ENCODE measurements around the gene TP73. TPM values are rescaled to one million over a fixed set of nuclear protein-coding genes. Genes with fewer than 3 reads are reported as not detected.

The TP73 gene
- total RNA-seq, 1 experiment from 2014 or later: 19.2 TPM

DNA sequence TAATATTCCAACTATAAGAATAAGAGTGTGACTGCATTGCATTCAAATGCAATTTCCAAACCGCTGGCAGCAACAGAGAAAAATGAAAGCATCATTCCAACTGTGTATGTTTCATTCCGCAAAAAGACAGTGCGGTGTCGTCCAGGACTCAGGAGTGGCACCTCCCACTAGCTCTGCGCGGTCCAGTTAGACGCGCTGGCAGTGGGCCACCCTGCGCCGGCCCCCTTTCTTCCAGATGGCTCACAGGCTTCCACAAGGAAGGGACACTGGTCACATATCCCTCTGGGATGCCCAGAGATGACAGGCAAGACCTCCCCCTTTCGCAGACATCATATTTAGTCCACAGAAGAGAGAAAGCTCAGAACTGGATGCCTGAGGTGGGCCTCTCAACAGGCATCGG lies 14.3 kb upstream of the TP73 start:
- BruUV-seq (replicated peaks): no TSS peak
- Histone ChIP-seq H3K9me3 (ENCODE audit: control insufficient read depth in 1 of 2, insufficient read depth in 1 of 2, low read depth in 1 of 2, low read length in 2 of 2) (no peaks in the 10 kb centered on the region), H2AFZ (ENCODE audit: low read depth, low read length, poor library complexity, severe bottlenecking) (no peak overlapping the region), H4K20me1 (ENCODE audit: insufficient read depth) (no peaks in the 10 kb centered on the region), H3K4me2 (ENCODE audit: low read length) (no peak overlapping the region), H3K27me3 (ENCODE audit: insufficient read depth, low read length) (no peaks in the 10 kb centered on the region), H3K9me2 (ENCODE audit: insufficient read depth) (no peaks in the 10 kb centered on the region), H3K27ac (ENCODE audit: low read depth, low read length) (no peak overlapping the region), H3K36me3 (ENCODE audit: control insufficient read depth in 1 of 2, insufficient read depth in 2 of 2, low read length in 2 of 2) (peaks cover 14 to 41% of the 10 kb centered on the region in 2 experiments; a peak in 3 of 4 replicates), H3K4me3 (replicated peaks in 1 of 2; ENCODE audit: low read depth in 1 of 2, low read length in 2 of 2) (no peak overlapping the region), H3K9ac (ENCODE audit: low read length) (no peak overlapping the region), H3K4me1 (ENCODE audit: control insufficient read depth in 1 of 2, insufficient read depth in 2 of 2, low read length in 2 of 2) (no peaks in the 10 kb centered on the region), H3K79me2 (ENCODE audit: insufficient read depth, low read length) (peaks cover 3% of the 10 kb centered on the region; the same call in 1 of the 2 replicates)
- ChIA-PET CTCF (no interaction called here), RAD21 (ENCODE audit: low non-redundant PET in 1 of 2, low total read pairs in 2 of 2, uncharacterized antibody in 2 of 2, unreplicated experiment in 2 of 2) (no interaction called here), POLR2A (no interaction called here)
- ATAC-seq (no peak), DNase-seq (ENCODE audit: low read depth, low spot score) (no peak)
- TF ChIP-seq CEBPB (IDR thresholded peaks at IDR 0.05; ENCODE audit: low read depth) (no peak), JUND (IDR thresholded peaks at IDR 0.05) (no peak), ELF1 (IDR thresholded peaks at IDR 0.05; ENCODE audit: borderline replicate concordance, low read depth) (no peak), EZH2 (IDR thresholded peaks at IDR 0.05) (no peak), FOSL1 (IDR thresholded peaks at IDR 0.05; ENCODE audit: low read depth) (no peak), RAD21 (IDR thresholded peaks at IDR 0.05; ENCODE audit: low read depth) (no peak), TCF7L2 (IDR thresholded peaks at IDR 0.05; ENCODE audit: borderline replicate concordance, extremely low read depth, insufficient read depth, insufficient read length) (no peak), ZNF274 (IDR thresholded peaks at IDR 0.05; ENCODE audit: low read depth, low read length) (no peak), SIN3A (IDR thresholded peaks at IDR 0.05; ENCODE audit: low read depth) (no peak)
- intact Hi-C loops (cut with micrococcal nuclease): no loop called here

DNA sequence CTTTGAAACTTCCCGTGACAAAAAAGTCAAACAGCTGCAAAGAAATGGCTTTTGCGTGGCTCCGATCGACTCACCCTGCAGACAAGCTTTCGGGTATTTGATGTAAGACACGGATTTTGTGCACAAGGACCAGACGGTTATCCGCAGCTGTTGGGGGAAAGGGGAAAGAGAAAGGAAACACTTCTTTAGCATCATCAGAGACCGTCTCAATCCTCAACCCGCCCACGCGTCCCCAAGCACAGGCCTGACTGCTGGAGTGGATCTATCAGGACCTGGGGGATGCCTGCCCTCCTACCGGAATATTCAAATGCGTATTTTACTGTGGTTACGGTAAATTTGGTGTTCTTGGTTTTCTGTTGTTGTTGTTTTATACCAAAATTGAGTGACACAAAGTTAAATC lies 13.6 kb upstream of the TP73 start:
- H2AFZ ChIP-seq (ENCODE audit: low read depth, low read length, poor library complexity, severe bottlenecking): no peak overlapping the region
- no peaks in the 10 kb centered on the region for H3K4me1 ChIP-seq (ENCODE audit: control insufficient read depth in 1 of 2, insufficient read depth in 2 of 2, low read length in 2 of 2)
- no peaks in the 10 kb centered on the region for H3K9me3 ChIP-seq (ENCODE audit: control insufficient read depth in 1 of 2, insufficient read depth in 1 of 2, low read depth in 1 of 2, low read length in 2 of 2)
- H3K79me2 ChIP-seq (ENCODE audit: insufficient read depth, low read length): peaks cover 3% of the 10 kb centered on the region; the same call in 1 of the 2 replicates
- POLR2A ChIA-PET: no interaction called here
- H3K4me3 ChIP-seq (replicated peaks in 1 of 2; ENCODE audit: low read depth in 1 of 2, low read length in 2 of 2): no peak overlapping the region
- CTCF ChIA-PET: no interaction called here
- no peak for ATAC-seq
- H4K20me1 ChIP-seq (ENCODE audit: insufficient read depth): no peaks in the 10 kb centered on the region
- BruUV-seq (replicated peaks): no TSS peak
- intact Hi-C loops (cut with micrococcal nuclease): no loop called here
- no peak overlapping the region for H3K9ac ChIP-seq (ENCODE audit: low read length)
- peaks cover 14 to 41% of the 10 kb centered on the region in 2 experiments; a peak in 3 of 4 replicates for H3K36me3 ChIP-seq (ENCODE audit: control insufficient read depth in 1 of 2, insufficient read depth in 2 of 2, low read length in 2 of 2)
- TF ChIP-seq, protein P1, sequence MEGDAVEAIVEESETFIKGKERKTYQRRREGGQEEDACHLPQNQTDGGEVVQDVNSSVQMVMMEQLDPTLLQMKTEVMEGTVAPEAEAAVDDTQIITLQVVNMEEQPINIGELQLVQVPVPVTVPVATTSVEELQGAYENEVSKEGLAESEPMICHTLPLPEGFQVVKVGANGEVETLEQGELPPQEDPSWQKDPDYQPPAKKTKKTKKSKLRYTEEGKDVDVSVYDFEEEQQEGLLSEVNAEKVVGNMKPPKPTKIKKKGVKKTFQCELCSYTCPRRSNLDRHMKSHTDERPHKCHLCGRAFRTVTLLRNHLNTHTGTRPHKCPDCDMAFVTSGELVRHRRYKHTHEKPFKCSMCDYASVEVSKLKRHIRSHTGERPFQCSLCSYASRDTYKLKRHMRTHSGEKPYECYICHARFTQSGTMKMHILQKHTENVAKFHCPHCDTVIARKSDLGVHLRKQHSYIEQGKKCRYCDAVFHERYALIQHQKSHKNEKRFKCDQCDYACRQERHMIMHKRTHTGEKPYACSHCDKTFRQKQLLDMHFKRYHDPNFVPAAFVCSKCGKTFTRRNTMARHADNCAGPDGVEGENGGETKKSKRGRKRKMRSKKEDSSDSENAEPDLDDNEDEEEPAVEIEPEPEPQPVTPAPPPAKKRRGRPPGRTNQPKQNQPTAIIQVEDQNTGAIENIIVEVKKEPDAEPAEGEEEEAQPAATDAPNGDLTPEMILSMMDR (IDR thresholded peaks at IDR 0.05 in 2 of 3, conservative IDR thresholded peaks at IDR 0.05 in 1 of 3; ENCODE audit: borderline replicate concordance in 1 of 3, insufficient read depth in 1 of 3, low read depth in 2 of 3, low read length in 2 of 3): no peak
- TF ChIP-seq, protein P2, sequence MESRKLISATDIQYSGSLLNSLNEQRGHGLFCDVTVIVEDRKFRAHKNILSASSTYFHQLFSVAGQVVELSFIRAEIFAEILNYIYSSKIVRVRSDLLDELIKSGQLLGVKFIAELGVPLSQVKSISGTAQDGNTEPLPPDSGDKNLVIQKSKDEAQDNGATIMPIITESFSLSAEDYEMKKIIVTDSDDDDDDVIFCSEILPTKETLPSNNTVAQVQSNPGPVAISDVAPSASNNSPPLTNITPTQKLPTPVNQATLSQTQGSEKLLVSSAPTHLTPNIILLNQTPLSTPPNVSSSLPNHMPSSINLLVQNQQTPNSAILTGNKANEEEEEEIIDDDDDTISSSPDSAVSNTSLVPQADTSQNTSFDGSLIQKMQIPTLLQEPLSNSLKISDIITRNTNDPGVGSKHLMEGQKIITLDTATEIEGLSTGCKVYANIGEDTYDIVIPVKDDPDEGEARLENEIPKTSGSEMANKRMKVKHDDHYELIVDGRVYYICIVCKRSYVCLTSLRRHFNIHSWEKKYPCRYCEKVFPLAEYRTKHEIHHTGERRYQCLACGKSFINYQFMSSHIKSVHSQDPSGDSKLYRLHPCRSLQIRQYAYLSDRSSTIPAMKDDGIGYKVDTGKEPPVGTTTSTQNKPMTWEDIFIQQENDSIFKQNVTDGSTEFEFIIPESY (IDR thresholded peaks at IDR 0.05; ENCODE audit: extremely low read depth, insufficient replicate concordance, low read length): no peak
- TF ChIP-seq JUND (IDR thresholded peaks at IDR 0.05) (no peak), POLR2A (IDR thresholded peaks at IDR 0.05; ENCODE audit: borderline replicate concordance, extremely low read depth, insufficient read depth, insufficient read length) (no peak), CBX3 (IDR thresholded peaks at IDR 0.05; ENCODE audit: low read depth) (no peak), RAD21 (IDR thresholded peaks at IDR 0.05; ENCODE audit: low read depth) (no peak), TCF7L2 (IDR thresholded peaks at IDR 0.05; ENCODE audit: borderline replicate concordance, extremely low read depth, insufficient read depth, insufficient read length) (no peak), SIN3A (IDR thresholded peaks at IDR 0.05; ENCODE audit: low read depth) (no peak), YY1 (IDR thresholded peaks at IDR 0.05; ENCODE audit: extremely low read depth, insufficient replicate concordance, low read depth, low read length) (no peak), ELF1 (IDR thresholded peaks at IDR 0.05; ENCODE audit: borderline replicate concordance, low read depth) (no peak), EZH2 (IDR thresholded peaks at IDR 0.05) (no peak)
- TF ChIP-seq, protein P3, sequence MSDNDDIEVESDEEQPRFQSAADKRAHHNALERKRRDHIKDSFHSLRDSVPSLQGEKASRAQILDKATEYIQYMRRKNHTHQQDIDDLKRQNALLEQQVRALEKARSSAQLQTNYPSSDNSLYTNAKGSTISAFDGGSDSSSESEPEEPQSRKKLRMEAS (IDR thresholded peaks at IDR 0.05): no peak
- TF ChIP-seq, protein P4, sequence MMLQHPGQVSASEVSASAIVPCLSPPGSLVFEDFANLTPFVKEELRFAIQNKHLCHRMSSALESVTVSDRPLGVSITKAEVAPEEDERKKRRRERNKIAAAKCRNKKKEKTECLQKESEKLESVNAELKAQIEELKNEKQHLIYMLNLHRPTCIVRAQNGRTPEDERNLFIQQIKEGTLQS (IDR thresholded peaks at IDR 0.05): no peak
- no peaks in the 10 kb centered on the region for H3K27me3 ChIP-seq (ENCODE audit: insufficient read depth, low read length)
- H3K27ac ChIP-seq (ENCODE audit: low read depth, low read length): no peak overlapping the region
- H3K9me2 ChIP-seq (ENCODE audit: insufficient read depth): no peaks in the 10 kb centered on the region
- DNase-seq (ENCODE audit: low read depth, low spot score): no peak
- RAD21 ChIA-PET (ENCODE audit: low non-redundant PET in 1 of 2, low total read pairs in 2 of 2, uncharacterized antibody in 2 of 2, unreplicated experiment in 2 of 2): no interaction called here
- H3K4me2 ChIP-seq (ENCODE audit: low read length): no peak overlapping the region
